HK-2 (cell line): ENCODE measurements around the gene CDSN.
"Not testable (repeated sequence)": the region's sequence is repeated elsewhere in the genome, so short reads cannot be mapped to it uniquely, and the experiment has no call there.

Source experiments
- DNase-seq: peaks from one replicate; pipeline ENCODE4 v3.0.0-alpha.2; 2018; ENCODE audit not compliant: unreplicated experiment

CDSN gene, protein sequence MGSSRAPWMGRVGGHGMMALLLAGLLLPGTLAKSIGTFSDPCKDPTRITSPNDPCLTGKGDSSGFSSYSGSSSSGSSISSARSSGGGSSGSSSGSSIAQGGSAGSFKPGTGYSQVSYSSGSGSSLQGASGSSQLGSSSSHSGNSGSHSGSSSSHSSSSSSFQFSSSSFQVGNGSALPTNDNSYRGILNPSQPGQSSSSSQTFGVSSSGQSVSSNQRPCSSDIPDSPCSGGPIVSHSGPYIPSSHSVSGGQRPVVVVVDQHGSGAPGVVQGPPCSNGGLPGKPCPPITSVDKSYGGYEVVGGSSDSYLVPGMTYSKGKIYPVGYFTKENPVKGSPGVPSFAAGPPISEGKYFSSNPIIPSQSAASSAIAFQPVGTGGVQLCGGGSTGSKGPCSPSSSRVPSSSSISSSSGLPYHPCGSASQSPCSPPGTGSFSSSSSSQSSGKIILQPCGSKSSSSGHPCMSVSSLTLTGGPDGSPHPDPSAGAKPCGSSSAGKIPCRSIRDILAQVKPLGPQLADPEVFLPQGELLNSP

DNA sequence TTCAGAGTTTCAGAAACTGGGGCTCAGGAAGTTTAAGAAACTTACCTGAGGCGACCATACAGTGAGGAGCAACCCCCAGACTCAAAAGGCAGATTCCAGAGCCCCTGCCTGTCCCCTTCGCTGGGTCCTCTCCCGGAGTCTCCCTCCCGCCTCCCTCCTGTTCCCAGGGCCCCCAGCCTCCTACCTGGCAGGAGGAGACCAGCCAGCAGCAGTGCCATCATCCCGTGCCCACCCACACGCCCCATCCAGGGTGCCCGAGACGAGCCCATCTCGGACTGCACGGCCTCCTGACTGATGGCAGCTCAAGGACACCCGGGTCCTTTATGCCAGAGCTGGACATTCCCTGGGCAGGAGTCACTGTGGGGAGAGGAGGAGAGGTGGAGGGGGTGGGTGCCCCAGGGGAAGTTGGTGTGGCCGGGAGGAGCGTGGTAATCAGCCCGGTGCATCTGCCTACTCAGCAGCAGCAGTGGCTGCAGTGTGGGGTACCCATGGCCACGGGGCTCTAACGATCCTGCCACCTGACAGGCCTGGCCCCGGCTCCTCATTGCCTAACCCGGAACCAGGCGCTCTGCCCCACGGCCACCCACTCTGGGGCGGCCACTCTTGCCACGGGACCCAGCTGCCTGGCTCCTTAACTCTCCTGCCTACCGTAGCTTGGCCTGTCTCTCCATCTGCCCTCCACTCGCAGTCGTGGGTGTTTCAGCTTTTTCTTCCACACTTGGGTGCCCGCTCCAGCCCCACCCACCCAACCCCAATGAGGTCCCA lies at the start of gene CDSN:
Gene CDSN (minus strand): TSS at position 296 of the 765 bp plus-strand sequence. CDS start 27 bp downstream, at position 269.
- no peak for DNase-seq

DNA sequence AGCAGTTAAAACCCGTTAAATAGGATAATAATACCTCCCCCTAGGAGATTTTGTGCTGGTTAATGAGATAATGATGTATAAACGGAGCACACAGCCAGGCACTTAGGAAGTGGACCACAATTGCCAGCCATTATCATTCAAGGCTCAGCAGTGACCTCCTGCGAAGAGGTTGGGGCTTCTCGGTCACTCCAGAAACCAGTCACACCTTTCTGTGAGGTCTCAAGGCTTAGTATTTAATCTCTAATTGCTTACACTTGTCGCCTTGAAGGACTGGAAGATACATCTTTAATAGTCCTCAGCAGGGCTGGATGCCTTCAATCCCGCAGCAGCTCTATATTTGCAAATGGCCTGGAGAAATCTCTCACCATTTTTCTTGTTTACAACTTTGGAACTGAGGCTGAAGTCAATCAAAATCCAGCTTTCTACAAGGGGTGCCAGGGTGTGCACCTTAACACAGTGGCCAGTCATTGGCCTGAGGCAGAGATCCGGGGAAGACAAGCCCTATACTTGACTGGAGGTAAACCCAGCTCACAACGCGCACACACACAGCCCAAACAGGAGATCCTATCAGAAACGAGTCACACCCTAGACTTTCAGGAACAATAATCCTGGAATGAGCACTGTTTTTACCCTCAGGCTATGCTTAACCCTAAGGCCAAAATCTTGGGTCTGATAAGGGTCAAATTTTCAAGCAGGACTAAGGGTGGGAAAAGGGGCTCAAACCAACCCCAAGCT lies 49.0 kb upstream of the CDSN start:
- DNase-seq = no peak

DNA sequence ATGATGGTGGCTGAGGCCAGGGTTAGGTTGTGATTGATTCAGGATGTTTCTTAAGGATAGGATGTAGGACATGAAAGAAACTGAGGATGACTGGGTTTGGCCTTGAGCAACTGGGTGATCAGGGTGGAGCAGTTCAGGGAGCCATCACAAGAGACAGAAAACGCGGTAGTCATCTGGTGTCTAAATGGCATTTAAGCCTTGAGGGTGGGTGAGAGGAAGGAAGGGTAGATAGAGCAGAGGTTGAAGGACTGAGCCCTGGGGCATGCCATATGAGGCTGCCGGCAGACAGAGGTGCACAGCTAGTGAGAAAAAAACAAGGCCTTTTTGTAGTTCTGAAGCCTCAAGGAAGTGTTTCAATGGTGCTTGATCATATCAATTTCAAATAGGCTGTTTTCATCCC lies 48.4 kb upstream of the CDSN start:
- no peak for DNase-seq

DNA sequence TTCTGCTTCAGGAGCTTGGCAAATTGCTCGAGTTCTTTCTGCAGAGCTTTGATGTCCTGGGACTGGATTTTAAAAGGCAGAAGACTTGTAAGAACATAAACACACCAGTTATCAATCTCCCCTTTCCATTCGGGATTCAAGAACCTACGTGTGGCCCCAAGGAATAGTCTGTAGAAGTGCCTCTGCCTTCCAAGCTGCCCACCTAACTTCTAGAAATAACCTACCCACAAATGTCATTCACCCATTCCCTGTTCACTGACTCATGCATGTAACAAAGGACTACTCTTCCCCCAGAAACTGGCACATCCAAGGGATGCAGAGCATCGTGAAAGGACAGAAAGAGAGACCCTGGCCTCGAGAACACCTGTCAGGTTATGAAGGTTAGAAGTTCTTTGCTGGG lies 45.7 kb upstream of the CDSN start:
- DNase-seq = no peak

DNA sequence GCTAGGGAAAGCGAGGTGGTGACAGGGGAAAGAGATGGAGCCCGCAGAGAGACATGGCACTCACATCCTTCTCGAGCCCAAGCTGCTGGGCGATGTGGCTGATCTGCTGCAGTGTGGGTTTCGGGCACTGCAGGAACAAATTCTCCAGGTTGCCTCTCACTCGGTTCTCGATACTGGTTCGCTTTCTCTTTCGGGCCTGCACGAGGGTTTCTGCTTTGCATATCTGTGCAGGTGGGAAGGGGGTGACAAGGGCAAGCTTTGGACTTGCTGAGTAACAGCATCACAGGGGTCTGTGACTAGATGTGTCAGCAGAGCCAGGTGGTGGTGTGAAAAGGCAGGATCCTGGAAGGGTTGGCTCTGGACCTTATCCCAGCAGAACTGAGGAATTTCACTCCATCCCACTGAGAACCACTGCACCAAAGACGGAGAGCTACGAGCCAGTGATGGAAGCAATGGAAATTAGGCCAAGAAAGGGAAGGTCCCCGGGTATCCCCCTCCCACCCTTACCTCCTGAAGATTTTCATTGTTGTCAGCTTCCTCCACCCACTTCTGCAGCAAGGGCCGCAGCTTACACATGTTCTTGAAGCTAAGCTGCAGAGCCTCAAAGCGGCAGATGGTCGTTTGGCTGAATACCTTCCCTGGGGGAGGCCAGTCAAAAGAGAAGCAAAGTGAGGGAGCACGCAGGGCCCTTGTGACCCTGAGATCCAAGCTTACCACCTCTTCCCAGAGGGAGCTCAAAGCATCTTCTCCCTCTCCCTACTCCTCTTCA lies 45.0 kb upstream of the CDSN start:
- DNase-seq = not testable (repeated sequence)

DNA sequence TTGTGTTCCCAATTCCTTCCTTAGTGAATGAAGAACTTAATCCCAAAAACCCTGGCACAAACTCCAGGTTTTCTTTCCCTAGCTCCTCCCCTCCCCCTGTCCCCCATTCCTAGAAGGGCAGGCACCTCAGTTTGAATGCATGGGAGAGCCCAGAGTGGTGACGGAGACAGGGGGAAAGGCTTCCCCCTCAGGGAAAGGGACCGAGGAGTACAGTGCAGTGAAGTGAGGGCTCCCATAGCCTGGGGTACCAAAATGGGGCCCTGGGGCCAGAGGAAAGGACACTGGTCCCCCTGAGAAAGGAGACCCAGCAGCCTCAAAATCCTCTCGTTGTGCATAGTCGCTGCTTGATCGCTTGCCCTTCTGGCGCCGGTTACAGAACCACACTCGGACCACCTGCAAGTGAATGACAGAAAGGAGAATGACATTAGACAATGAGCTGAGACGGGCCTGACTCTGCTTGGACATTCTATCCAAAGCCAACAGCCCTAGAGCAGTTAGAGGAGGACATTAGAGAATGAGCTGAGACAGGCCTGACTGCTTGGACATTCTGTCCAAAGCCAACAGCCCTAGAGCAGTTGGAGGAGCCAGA lies 44.3 kb upstream of the CDSN start:
- DNase-seq = not testable (repeated sequence)

DNA sequence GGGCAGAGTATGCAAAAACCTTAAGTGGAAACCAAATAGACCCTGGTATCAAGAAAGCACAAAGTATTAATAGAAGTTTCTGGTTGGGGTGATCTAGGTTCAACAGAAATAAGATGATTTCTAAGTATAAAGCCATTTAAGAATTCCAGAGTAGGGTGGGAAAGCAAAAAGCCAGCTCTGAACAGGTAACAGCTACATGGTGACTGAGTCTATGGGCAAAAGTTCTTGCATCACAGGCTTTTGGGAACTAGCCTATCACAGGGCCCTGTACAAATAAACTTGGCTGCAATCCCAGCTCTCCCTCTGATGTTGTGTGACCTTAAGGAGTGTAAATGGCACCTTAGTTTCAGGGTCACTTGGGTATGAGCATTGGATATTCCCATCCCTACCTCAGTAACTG lies 43.7 kb upstream of the CDSN start:
- no peak for DNase-seq

DNA sequence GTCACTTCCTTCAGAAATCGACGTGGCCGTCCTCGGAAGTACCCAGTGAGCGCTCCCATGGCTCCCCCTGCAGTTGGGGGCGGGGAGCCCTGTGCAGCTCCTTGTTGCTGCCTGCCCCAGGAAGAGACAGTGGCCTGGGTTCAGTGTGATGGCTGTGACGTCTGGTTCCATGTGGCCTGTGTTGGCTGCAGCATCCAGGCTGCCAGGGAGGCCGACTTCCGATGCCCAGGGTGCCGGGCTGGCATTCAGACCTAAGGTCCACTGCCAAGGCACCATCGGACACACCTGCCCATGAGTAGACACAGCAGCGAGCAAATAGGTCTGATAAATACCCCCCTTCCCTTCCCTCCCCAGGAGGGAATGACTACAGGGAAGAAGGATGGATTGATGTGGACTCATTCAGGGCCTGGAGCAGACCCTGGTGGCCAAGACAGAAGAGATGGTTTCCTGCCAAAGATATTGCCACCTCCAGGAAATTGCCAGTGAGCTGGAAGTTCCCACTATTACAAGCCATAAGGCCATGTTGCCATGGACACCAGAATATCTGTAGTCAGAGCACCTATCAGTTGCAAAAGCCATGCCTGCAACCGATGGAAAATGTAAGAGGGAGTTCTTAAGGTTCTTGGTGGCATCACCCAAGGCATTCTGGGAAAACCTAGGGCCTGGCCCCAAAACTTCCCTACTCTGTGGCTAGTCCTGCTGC lies 42.4 kb upstream of the CDSN start:
- no peak for DNase-seq

DNA sequence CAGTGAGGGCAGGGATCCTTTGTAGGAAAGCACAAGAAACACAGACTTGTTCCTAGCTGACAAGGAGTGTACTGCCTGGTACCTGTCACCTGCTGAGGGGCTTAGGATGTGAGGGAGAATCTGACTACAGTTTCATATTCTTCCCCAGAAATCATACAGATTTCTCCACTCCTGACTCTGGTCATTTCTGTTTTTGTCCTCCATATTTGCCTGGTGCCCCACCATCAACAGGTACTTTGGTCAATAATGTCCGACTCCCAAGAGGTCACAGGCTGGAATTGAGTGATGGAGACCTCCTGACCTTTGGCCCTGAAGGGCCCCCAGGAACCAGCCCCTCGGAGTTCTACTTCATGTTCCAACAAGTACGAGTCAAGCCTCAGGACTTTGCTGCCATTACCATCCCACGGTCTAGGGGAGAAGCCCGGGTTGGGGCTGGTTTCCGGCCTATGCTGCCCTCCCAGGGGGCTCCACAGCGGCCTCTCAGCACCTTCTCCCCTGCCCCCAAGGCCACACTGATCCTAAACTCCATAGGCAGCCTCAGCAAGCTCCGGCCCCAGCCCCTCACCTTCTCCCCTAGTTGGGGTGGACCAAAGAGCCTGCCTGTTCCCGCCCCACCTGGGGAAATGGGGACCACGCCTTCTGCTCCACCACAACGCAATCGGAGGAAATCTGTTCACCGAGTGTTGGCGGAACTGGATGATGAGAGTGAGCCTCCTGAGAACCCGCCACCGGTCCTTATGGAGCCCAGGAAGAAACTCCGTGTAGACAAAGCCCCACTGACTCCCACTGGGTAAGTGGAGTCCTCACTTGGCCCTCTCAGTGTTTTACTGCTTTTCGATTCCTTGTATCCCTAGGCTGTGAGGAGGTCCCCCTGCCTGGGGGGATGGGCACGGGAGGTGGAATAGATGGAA lies 41.2 kb upstream of the CDSN start:
- DNase-seq = no peak

DNA sequence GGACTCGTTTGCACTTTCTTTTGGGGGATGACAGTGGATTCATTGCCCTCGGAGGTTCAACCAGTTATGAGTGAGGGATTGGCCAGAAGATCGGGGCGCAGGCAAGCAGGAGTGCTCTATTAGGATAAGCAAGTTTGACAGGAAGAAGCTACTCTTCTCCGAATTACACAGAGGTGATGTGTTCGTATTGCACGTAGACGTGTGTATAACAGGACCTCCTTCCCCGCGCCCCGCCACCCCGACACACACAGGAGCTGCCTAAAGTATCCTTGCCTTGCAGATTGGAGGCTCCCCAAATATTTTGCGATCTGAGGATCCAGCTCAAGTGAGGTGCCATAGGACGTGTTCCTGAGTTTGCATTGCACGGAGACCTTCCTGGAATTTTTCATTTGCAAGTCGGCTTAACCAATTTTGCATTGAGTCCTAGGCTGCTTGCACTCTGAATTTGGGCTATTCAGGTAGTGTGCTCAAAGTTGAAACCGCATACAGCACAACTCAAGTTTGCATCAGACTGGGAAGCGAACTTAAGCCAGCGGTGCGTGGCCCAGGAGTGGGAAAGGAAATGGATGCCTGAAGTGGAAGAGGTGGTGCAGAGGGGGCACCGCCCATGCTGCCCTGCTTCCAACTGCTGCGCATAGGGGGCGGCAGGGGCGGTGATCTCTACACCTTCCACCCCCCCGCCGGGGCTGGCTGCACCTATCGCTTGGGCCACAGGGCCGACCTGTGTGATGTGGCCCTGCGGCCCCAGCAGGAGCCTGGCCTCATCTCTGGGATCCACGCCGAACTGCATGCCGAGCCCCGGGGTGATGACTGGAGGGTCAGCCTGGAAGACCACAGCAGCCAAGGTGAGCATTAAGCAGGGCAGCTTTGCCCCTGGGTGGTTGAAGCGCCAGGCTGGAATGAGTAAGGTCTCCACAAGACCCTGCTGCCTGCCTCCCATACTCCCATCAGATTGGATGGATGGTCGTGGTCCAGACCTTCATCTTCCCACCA lies 38.9 kb upstream of the CDSN start:
- DNase-seq = peak; percentile 30

DNA sequence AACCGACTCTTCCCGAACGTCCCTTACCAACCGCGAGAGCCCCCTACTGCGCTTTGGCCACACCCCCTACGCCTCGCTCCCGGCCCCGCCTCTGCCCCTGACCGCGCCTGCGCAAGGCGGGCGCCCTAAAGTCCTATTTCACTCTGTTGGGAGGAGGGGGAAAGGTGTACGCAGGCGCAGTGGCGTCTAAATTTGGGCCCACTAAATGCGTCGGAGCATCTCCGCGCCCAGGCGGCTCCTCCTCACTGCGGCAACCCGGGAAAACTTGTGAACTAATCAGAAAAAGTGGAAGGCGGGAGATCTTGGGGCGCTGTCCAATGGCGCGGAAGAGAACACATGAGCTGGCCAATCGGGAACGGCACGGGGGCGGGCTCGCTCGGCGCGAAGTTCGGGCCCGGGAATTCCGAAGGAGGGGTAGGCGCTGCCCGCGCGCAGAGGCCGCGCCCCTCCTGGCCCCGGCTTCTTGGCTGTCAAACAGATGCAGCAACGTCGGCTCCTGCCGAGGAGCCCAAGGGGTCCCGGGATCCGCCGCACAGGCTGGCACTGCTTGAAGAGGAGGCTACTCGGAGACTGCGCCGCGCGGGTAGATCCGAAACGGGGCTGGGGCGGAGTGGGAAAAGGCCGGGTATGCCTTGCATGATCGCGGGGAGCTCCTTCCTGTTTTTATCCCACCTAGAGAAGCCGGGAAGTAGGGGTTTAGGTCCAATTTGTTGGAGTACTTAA lies 38.1 kb upstream of the CDSN start, which contains the start of gene TCF19:
Gene TCF19 (plus strand): TSS at position 450 of the 723 bp plus-strand sequence. CDS start 881 bp downstream, outside the sequence.
- DNase-seq = peak; percentile 99

DNA sequence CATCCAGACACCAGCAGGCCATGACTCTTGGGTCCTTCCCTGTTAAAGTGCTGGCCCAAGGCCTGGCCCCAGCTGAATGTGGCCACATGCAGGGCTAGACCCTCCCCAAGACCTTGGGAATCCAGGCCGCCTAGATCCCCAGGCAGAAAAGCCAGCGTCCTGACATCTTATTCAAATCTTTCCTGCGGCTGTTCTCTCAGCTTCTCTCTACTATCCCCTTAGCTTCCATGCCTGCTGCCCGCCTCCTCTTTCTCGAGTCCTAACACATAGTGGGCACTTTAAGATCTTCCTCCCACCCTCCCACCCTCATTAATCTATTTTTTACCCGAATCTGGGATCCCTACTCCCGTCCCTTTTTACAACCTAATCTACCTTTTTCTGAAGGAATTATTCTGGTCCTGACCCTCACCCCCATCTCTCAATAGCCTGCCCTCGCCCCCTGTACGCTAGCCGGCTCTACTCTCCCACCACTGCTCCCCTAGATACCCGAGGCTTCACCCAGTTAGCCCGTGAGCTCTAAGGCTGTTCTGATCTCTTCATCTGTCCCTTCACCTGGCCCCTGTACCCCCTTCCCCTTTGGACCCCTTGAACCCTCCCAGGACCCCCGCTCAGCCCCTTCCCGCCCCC lies 37.4 kb upstream of the CDSN start, which contains the start of gene CCHCR1:
Gene CCHCR1 (minus strand): TSS at position 290 of the 627 bp plus-strand sequence. CDS start 202 bp downstream, at position 88.
- DNase-seq = no peak

DNA sequence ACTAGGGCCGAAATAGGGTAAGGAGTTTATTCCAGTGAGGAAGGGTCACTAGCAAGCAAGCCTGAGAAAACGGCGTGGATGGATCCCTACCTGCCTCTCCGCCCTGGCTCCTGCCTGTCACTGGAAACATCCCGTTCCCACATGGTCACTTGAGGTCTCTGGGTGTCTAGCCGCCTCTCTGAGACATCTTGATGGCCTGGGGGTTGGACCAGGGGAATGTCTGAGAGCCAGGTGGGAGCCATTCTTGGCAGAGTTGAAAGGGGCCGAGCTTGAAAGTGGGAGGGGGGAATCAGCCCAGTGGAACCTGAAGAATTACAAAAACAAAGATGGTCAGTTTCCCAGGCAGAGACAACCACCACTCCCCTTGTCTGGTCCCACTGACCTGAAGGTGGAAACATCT lies 36.4 kb upstream of the CDSN start:
- DNase-seq = no peak

DNA sequence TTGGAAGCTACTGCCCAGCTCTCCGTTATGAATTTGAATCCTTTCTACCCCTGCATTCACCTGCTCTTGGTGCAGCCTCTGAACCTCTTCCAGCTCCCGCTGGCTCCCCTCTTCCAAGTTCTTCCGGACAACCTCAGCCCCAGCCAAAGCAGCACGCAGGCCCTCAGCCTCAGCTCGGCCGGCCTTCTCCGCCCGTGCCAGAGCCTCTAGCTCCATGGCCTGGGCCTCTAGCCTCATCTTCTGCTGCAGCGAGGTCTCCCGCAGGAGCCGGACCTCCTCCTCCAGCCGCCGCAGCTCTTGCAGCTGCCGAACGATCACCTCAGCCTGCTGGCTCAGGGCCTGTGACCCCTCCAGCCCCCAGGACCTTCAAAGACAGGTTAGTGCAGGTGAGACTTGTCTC lies 34.2 kb upstream of the CDSN start:
- DNase-seq = no peak

DNA sequence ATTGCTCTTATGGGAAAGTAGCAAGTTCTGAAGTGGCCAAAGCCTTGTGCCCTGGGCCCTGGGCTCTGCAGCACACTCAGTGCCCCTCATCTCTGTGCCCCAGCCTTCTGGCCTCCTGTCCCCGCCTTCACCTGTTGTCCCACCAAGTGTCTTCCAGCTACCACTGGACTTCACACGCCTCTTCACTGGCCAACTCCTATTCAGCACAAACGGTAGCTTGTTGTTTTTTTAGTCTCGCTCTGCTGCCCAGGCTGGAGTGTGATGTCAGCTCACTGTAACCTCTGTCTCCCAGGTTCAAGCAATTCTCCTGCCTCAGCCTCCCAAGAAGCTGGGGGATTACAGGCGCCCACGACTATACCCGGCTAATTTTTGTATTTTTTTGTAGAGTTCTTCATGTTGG lies 32.5 kb upstream of the CDSN start:
- DNase-seq = peak; percentile 54

DNA sequence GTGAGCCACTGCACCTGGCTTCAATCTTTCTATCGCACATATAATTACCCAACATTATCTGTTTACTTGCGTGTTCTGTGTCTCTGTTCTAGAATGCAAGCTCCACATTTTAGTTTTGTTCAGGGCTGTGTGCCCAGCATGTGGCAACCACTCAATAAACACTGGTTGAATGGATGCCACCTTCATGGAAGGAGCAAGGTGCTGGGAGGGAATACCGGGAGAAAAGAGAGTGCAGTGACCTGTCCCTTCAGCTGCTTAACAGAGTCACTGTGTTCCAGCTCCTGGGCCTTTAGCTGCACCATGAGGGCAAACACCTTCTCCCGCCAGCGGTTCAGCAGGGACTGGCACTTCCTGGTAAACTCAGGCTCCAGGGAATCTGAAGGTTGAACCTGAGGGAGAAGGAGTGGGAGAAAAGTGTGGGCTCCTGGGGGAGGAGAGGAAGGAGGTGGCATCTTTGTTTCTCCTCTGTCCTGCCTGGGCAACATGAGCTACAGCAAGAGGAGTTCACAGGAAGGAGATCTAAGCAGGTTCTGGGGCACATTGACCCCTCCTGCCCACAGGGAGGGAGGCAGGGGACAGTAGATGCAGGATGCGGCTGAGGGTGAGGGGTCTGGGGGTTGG lies 29.7 kb upstream of the CDSN start:
- no peak for DNase-seq
